Measurements from ENCODE around the gene WAC. TPM values are rescaled to one million over a fixed set of nuclear protein-coding genes. Genes with fewer than 3 reads are reported as not detected.
"Not testable (repeated sequence)": the region's sequence is repeated elsewhere in the genome, so short reads cannot be mapped to it uniquely, and the experiment has no call there.

The WAC gene
- total and polyA plus RNA-seq, 10 of the 15 experiments (the other 5 are each of a cell fraction or from before 2014, with no cell fraction given): 26.5 to 131 (median 69.4) TPM

GRCh38 chr10:28652106-28652505 is 119.2 kb downstream of the WAC start (continued):
- TF ChIP-seq SMAD5 (IDR thresholded peaks at IDR 0.05; ENCODE audit: low read depth): no peak

GRCh38 chr10:28652703-28653102 is 119.8 kb downstream of the WAC start:
- FAIRE-seq (no peak), DNase-seq (ENCODE audit: low read depth, low spot score) (no peak), ATAC-seq (no peak)
- no peaks in the 10 kb centered on the region for H3K79me2 ChIP-seq (ENCODE audit: control insufficient read depth, insufficient read depth, low read length)
- H2AFZ ChIP-seq (ENCODE audit: control insufficient read depth, low read depth, low read length): no peak overlapping the region
- H3K4me3 ChIP-seq: no peak overlapping the region
- H3K27ac ChIP-seq (ENCODE audit: control insufficient read depth, insufficient read depth): no peak overlapping the region
- ChIA-PET POLR2A (no interaction called here), CTCF (no interaction called here), SMC1A (ENCODE audit: uncharacterized antibody, unreplicated experiment) (no interaction called here), RAD21 (ENCODE audit: unreplicated experiment) (no interaction called here)
- no peaks in the 10 kb centered on the region for H4K20me1 ChIP-seq (ENCODE audit: control insufficient read depth, insufficient read depth)
- H3K4me2 ChIP-seq (ENCODE audit: control insufficient read depth, insufficient read depth): no peak overlapping the region
- intact Hi-C loops (cut with micrococcal nuclease; ENCODE audit: unreplicated experiment) (no loop called here), in situ Hi-C loops (cut with MboI) (no loop called here)
- TF ChIP-seq CBX5 (IDR thresholded peaks at IDR 0.05; ENCODE audit: low read depth): no peak
- TF ChIP-seq BHLHE40 (IDR thresholded peaks at IDR 0.05; ENCODE audit: borderline replicate concordance in 1 of 2, low read depth in 2 of 2, low read length in 1 of 2): no peak
- no peak for TF ChIP-seq CHD2 (IDR thresholded peaks at IDR 0.05; ENCODE audit: borderline replicate concordance, low read depth, low read length)
- TF ChIP-seq RCOR1 (conservative IDR thresholded peaks at IDR 0.05; ENCODE audit: low read depth, low read length): no peak
- no peak for TF ChIP-seq NR2C2 (IDR thresholded peaks at IDR 0.05; ENCODE audit: borderline replicate concordance, control insufficient read depth, insufficient read length, low read depth)
- TF ChIP-seq, protein P1, sequence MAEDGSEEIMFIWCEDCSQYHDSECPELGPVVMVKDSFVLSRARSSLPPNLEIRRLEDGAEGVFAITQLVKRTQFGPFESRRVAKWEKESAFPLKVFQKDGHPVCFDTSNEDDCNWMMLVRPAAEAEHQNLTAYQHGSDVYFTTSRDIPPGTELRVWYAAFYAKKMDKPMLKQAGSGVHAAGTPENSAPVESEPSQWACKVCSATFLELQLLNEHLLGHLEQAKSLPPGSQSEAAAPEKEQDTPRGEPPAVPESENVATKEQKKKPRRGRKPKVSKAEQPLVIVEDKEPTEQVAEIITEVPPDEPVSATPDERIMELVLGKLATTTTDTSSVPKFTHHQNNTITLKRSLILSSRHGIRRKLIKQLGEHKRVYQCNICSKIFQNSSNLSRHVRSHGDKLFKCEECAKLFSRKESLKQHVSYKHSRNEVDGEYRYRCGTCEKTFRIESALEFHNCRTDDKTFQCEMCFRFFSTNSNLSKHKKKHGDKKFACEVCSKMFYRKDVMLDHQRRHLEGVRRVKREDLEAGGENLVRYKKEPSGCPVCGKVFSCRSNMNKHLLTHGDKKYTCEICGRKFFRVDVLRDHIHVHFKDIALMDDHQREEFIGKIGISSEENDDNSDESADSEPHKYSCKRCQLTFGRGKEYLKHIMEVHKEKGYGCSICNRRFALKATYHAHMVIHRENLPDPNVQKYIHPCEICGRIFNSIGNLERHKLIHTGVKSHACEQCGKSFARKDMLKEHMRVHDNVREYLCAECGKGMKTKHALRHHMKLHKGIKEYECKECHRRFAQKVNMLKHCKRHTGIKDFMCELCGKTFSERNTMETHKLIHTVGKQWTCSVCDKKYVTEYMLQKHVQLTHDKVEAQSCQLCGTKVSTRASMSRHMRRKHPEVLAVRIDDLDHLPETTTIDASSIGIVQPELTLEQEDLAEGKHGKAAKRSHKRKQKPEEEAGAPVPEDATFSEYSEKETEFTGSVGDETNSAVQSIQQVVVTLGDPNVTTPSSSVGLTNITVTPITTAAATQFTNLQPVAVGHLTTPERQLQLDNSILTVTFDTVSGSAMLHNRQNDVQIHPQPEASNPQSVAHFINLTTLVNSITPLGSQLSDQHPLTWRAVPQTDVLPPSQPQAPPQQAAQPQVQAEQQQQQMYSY (CRISPR knock-in tag; IDR thresholded peaks at IDR 0.05): no peak
- TF ChIP-seq ATF3 (IDR thresholded peaks at IDR 0.05; ENCODE audit: borderline replicate concordance, extremely low read depth, low read depth, low read length): no peak
- TF ChIP-seq SMAD5 (IDR thresholded peaks at IDR 0.05; ENCODE audit: low read depth): no peak
- H3K27me3 ChIP-seq (replicated peaks in 1 of 2; ENCODE audit: control insufficient read depth in 2 of 2, insufficient read depth in 2 of 2, low read length in 1 of 2): no peaks in the 10 kb centered on the region
- no TSS peak for BruUV-seq (replicated peaks)
- 79% methylated on average over 5 of the region's 5 CpGs for WGBS (ENCODE audit: insufficient coverage, insufficient replicate concordance, low lambda C conversion rate, missing lambda C conversion rate)
- H3K9me3 ChIP-seq (replicated peaks; ENCODE audit: control insufficient read depth, insufficient read depth, low read length): no peaks in the 10 kb centered on the region
- no peaks in the 10 kb centered on the region for H3K36me3 ChIP-seq (ENCODE audit: control insufficient read depth in 2 of 2, insufficient read depth in 2 of 2, low read length in 1 of 2)
- no peak overlapping the region for H3K9ac ChIP-seq (ENCODE audit: control insufficient read depth, insufficient read depth, low read length)
- no peaks in the 10 kb centered on the region for H3K4me1 ChIP-seq (ENCODE audit: control insufficient read depth, insufficient read depth, low read length)

GRCh38 chr10:28658824-28659223 is 125.9 kb downstream of the WAC start:
- intact Hi-C loops (cut with micrococcal nuclease; ENCODE audit: unreplicated experiment); FAIRE-seq; H3K9ac ChIP-seq (ENCODE audit: control insufficient read depth, insufficient read depth, low read length); BruUV-seq (replicated peaks); H2AFZ ChIP-seq (ENCODE audit: control insufficient read depth, low read depth, low read length); H3K27me3 ChIP-seq (replicated peaks in 1 of 2; ENCODE audit: control insufficient read depth in 2 of 2, insufficient read depth in 2 of 2, low read length in 1 of 2); DNase-seq (ENCODE audit: low read depth, low spot score); H3K9me3 ChIP-seq (replicated peaks; ENCODE audit: control insufficient read depth, insufficient read depth, low read length); H3K79me2 ChIP-seq (ENCODE audit: control insufficient read depth, insufficient read depth, low read length); H4K20me1 ChIP-seq (ENCODE audit: control insufficient read depth, insufficient read depth); CTCF ChIA-PET; H3K36me3 ChIP-seq (ENCODE audit: control insufficient read depth in 2 of 2, insufficient read depth in 2 of 2, low read length in 1 of 2); H3K4me3 ChIP-seq; ATAC-seq; in situ Hi-C loops (cut with MboI); RAD21 ChIA-PET (ENCODE audit: unreplicated experiment); H3K4me2 ChIP-seq (ENCODE audit: control insufficient read depth, insufficient read depth); H3K27ac ChIP-seq (ENCODE audit: control insufficient read depth, insufficient read depth); H3K4me1 ChIP-seq (ENCODE audit: control insufficient read depth, insufficient read depth, low read length): not testable (repeated sequence)
- WGBS (ENCODE audit: insufficient coverage, insufficient replicate concordance, low lambda C conversion rate, missing lambda C conversion rate): 28% methylated on average over 7 of the region's 7 CpGs
- ChIA-PET POLR2A (interaction anchor here (0.7 kb wide), 1 partner anchor 392 kb away, joined by 3 read pairs; no protein-coding TSS in a partner anchor), SMC1A (ENCODE audit: uncharacterized antibody, unreplicated experiment) (interaction anchor here (0.6 kb wide), 1 partner anchor 407 kb away, joined by 3 read pairs; no protein-coding TSS in a partner anchor)
